ENCODE measurements around the gene RUNDC1. TPM values are rescaled to one million over a fixed set of nuclear protein-coding genes. Genes with fewer than 3 reads are reported as not detected.

Gene RUNDC1
- polyA plus RNA-seq, 1 donor (not counting 4 experiments of a cell fraction or from before 2014, with no cell fraction given): 11.1 TPM

- dilution Hi-C loops (cut with MboI; ENCODE audit: extremely low pct_ligation_motif_present, low sequenced_read_pairs): no loop called here
- FAIRE-seq: no peak
Observed at GRCh38 chr17:43028221-43028861, 48.0 kb downstream of the RUNDC1 start.

GRCh38 chr17:43030137-43030767 is 49.9 kb downstream of the RUNDC1 start:
- DNase-seq (ENCODE audit: low read depth, low spot score) (no peak), FAIRE-seq (no peak)
- Histone ChIP-seq H3K4me3 (ENCODE audit: control insufficient read depth in 2 of 3, extremely low read depth in 1 of 3, insufficient read depth in 2 of 3, low read depth in 1 of 3, low read length in 3 of 3) (no peak overlapping the region), H3K79me2 (ENCODE audit: control insufficient read depth, insufficient read depth, low read length) (no peaks in the 10 kb centered on the region), H3K9ac (ENCODE audit: control insufficient read depth, extremely low read depth, insufficient read depth, low read length) (no peak overlapping the region), H3K9me1 (ENCODE audit: control insufficient read depth, extremely low read depth, insufficient read depth, low read length) (no peaks in the 10 kb centered on the region), H3K27ac (ENCODE audit: control insufficient read depth, insufficient read depth, low read length) (no peak overlapping the region), H3K36me3 (ENCODE audit: control insufficient read depth in 2 of 2, extremely low read depth in 1 of 2, insufficient read depth in 2 of 2, low read length in 2 of 2) (no peaks in the 10 kb centered on the region), H3K9me3 (ENCODE audit: control insufficient read depth, low read depth, low read length) (no peaks in the 10 kb centered on the region), H3K27me3 (ENCODE audit: control insufficient read depth, extremely low read depth, insufficient read depth, low read length) (peaks cover 12% of the 10 kb centered on the region), H4K20me1 (ENCODE audit: control insufficient read depth, extremely low read depth, insufficient read depth, low read length) (no peaks in the 10 kb centered on the region), H3K4me1 (ENCODE audit: control insufficient read depth, extremely low read depth, insufficient read depth, low read length) (no peaks in the 10 kb centered on the region), H2AFZ (ENCODE audit: control insufficient read depth, low read length) (no peak overlapping the region), H3K4me2 (ENCODE audit: control insufficient read depth, extremely low read depth, insufficient read depth, low read depth, low read length) (no peak overlapping the region)
- TF ChIP-seq EZH2 (IDR thresholded peaks at IDR 0.05; ENCODE audit: low read length) (no peak), CTCF (optimal IDR thresholded peaks at IDR 0.05 in 1 of 3, IDR thresholded peaks at IDR 0.05 in 1 of 3, conservative IDR thresholded peaks at IDR 0.05 in 1 of 3; ENCODE audit: extremely low read depth in 1 of 3, insufficient read depth in 2 of 3, low read length in 3 of 3) (no peak)
- dilution Hi-C loops (cut with MboI; ENCODE audit: extremely low pct_ligation_motif_present, low sequenced_read_pairs): no loop called here

More at GRCh38 chr17:43028221-43028861, 48.0 kb downstream of the RUNDC1 start:
- Histone ChIP-seq H4K20me1 (ENCODE audit: control insufficient read depth, extremely low read depth, insufficient read depth, low read length) (no peaks in the 10 kb centered on the region), H3K36me3 (ENCODE audit: control insufficient read depth in 2 of 2, extremely low read depth in 1 of 2, insufficient read depth in 2 of 2, low read length in 2 of 2) (no peaks in the 10 kb centered on the region), H3K79me2 (ENCODE audit: control insufficient read depth, insufficient read depth, low read length) (no peaks in the 10 kb centered on the region), H3K4me3 (ENCODE audit: control insufficient read depth in 2 of 3, extremely low read depth in 1 of 3, insufficient read depth in 2 of 3, low read depth in 1 of 3, low read length in 3 of 3) (no peak overlapping the region), H3K27ac (ENCODE audit: control insufficient read depth, insufficient read depth, low read length) (no peak overlapping the region), H2AFZ (ENCODE audit: control insufficient read depth, low read length) (no peak overlapping the region), H3K4me1 (ENCODE audit: control insufficient read depth, extremely low read depth, insufficient read depth, low read length) (peaks cover 3% of the 10 kb centered on the region), H3K4me2 (ENCODE audit: control insufficient read depth, extremely low read depth, insufficient read depth, low read depth, low read length) (no peak overlapping the region), H3K9ac (ENCODE audit: control insufficient read depth, extremely low read depth, insufficient read depth, low read length) (no peak overlapping the region), H3K27me3 (ENCODE audit: control insufficient read depth, extremely low read depth, insufficient read depth, low read length) (peaks cover 17% of the 10 kb centered on the region), H3K9me1 (ENCODE audit: control insufficient read depth, extremely low read depth, insufficient read depth, low read length) (no peaks in the 10 kb centered on the region), H3K9me3 (ENCODE audit: control insufficient read depth, low read depth, low read length) (no peaks in the 10 kb centered on the region)
- DNase-seq (ENCODE audit: low read depth, low spot score): no peak
- TF ChIP-seq EZH2 (IDR thresholded peaks at IDR 0.05; ENCODE audit: low read length) (no peak), CTCF (optimal IDR thresholded peaks at IDR 0.05 in 1 of 3, IDR thresholded peaks at IDR 0.05 in 1 of 3, conservative IDR thresholded peaks at IDR 0.05 in 1 of 3; ENCODE audit: extremely low read depth in 1 of 3, insufficient read depth in 2 of 3, low read length in 3 of 3) (no peak)

Data from keratinocyte (primary cell).